IgD-negative memory B cell (primary cell): ENCODE measurements around the gene CACNA1E. TPM values are rescaled to one million over a fixed set of nuclear protein-coding genes. Genes with fewer than 3 reads are reported as not detected.
"Not testable (repeated sequence)": the region's sequence is repeated elsewhere in the genome, so short reads cannot be mapped to it uniquely, and the experiment has no call there.

Experiments used
- H3K27ac Mint-ChIP-seq, 3 donors: one replicate each; pipeline ENCODE4 v1.8.0; 2020 to 2022; ENCODE audit warnings: mild to moderate bottlenecking in 3 of 3, mixed read lengths in 3 of 3, moderate library complexity in 1 of 3
- H3K27me3 Mint-ChIP-seq: one replicate; pipeline ENCODE4 v1.8.0; 2021; ENCODE audit warnings: mixed read lengths
- H3K36me3 Mint-ChIP-seq: one replicate; pipeline ENCODE4 v1.8.0; 2020; ENCODE audit warnings: mild to moderate bottlenecking, mixed read lengths
- H3K4me1 Mint-ChIP-seq, 3 donors: one replicate each; pipeline ENCODE4 v1.8.0; 2020 to 2022; ENCODE audit warnings: mixed read lengths in 3 of 3, mild to moderate bottlenecking in 1 of 3
- H3K4me3 Mint-ChIP-seq, 4 donors: one replicate each; pipeline ENCODE4 v1.8.0; 2020 to 2022; ENCODE audit warnings: mild to moderate bottlenecking in 4 of 4, mixed read lengths in 4 of 4, moderate library complexity in 3 of 4
- H3K9me3 Mint-ChIP-seq, 3 donors: one replicate each; pipeline ENCODE4 v1.8.0; 2020 to 2021; ENCODE audit warnings: mixed read lengths in 3 of 3, mild to moderate bottlenecking in 1 of 3
- polyA plus RNA-seq: library from polyadenylated mRNA; unstranded; fragments of 300-500 nt; fragmentation: Illumina TruSeq; gene quantifications from one replicate; pipeline ENCODE4 v1.2.3, GENCODE V29; 2021

Gene CACNA1E
- polyA plus RNA-seq, 1 donor from 2014 or later = 0.16 TPM

GRCh38 chr1:181517181-181517875 lies 34.0 kb downstream of the CACNA1E start:
- Mint-ChIP-seq H3K27me3 (no peaks in the 10 kb centered on the region), H3K4me3 (no peak overlapping the region), H3K9me3 (no peaks in the 10 kb centered on the region), H3K27ac (peak overlapping the region in 1 of 3 donors; percentile 86), H3K4me1 (peaks cover 4 to 14% (median 8%) of the 10 kb centered on the region in 3 donors), H3K36me3 (no peaks in the 10 kb centered on the region)

- Mint-ChIP-seq H3K27ac (no peak overlapping the region), H3K27me3 (peaks cover 2% of the 10 kb centered on the region), H3K4me3 (no peak overlapping the region), H3K9me3 (no peaks in the 10 kb centered on the region), H3K4me1 (peaks cover 4 to 16% (median 8%) of the 10 kb centered on the region in 3 donors), H3K36me3 (no peaks in the 10 kb centered on the region)
These were observed 34.8 kb downstream of the CACNA1E start for GRCh38 chr1:181518152-181518551.

- H3K4me3 Mint-ChIP-seq = no peak overlapping the region
- H3K4me1 Mint-ChIP-seq = peaks cover 0 to 1% (median 0%) of the 10 kb centered on the region in 3 donors
- H3K9me3 Mint-ChIP-seq = peaks cover 0 to 3% (median 2%) of the 10 kb centered on the region in 3 donors
- H3K27ac Mint-ChIP-seq = no peak overlapping the region
- peaks cover 2% of the 10 kb centered on the region for H3K27me3 Mint-ChIP-seq
- H3K36me3 Mint-ChIP-seq = no peaks in the 10 kb centered on the region
These were observed 39.5 kb downstream of the CACNA1E start for GRCh38 chr1:181522864-181523263.

GRCh38 chr1:181525104-181525721 lies 41.9 kb downstream of the CACNA1E start:
- no peak overlapping the region for H3K27ac Mint-ChIP-seq
- no peaks in the 10 kb centered on the region for H3K36me3 Mint-ChIP-seq
- no peak overlapping the region for H3K4me3 Mint-ChIP-seq
- peaks cover 11 to 14% (median 12%) of the 10 kb centered on the region in 3 donors for H3K9me3 Mint-ChIP-seq
- peaks cover 0 to 1% (median 0%) of the 10 kb centered on the region in 3 donors for H3K4me1 Mint-ChIP-seq
- peaks cover 2% of the 10 kb centered on the region for H3K27me3 Mint-ChIP-seq

- not testable (repeated sequence) for H3K27ac Mint-ChIP-seq, H3K36me3 Mint-ChIP-seq, H3K27me3 Mint-ChIP-seq, H3K4me1 Mint-ChIP-seq
- peaks cover 14 to 16% (median 15%) of the 10 kb centered on the region in 3 donors for H3K9me3 Mint-ChIP-seq
- peak overlapping the region in 2 of 4 donors; percentile 13 to 43 for H3K4me3 Mint-ChIP-seq
These were observed 44.9 kb downstream of the CACNA1E start for GRCh38 chr1:181528241-181528640.

GRCh38 chr1:181531441-181531840 lies 48.1 kb downstream of the CACNA1E start:
- Mint-ChIP-seq H3K9me3 (peaks cover 14 to 16% (median 15%) of the 10 kb centered on the region in 3 donors), H3K27ac (no peak overlapping the region), H3K4me1 (peaks cover 0 to 2% (median 0%) of the 10 kb centered on the region in 3 donors), H3K27me3 (no peaks in the 10 kb centered on the region), H3K4me3 (no peak overlapping the region), H3K36me3 (no peaks in the 10 kb centered on the region)

GRCh38 chr1:181531951-181532600 lies 48.8 kb downstream of the CACNA1E start:
- peaks cover 0 to 2% (median 0%) of the 10 kb centered on the region in 3 donors for H3K4me1 Mint-ChIP-seq
- H3K4me3 Mint-ChIP-seq = no peak overlapping the region
- peaks cover 2% of the 10 kb centered on the region for H3K27me3 Mint-ChIP-seq
- H3K36me3 Mint-ChIP-seq = no peaks in the 10 kb centered on the region
- H3K9me3 Mint-ChIP-seq = peaks cover 14 to 16% (median 15%) of the 10 kb centered on the region in 3 donors
- no peak overlapping the region for H3K27ac Mint-ChIP-seq

- Mint-ChIP-seq H3K27me3 (peaks cover 2% of the 10 kb centered on the region), H3K27ac (no peak overlapping the region)
These were observed 55.5 kb downstream of the CACNA1E start for GRCh38 chr1:181538836-181539235.

GRCh38 chr1:181541458-181541857 lies 58.1 kb downstream of the CACNA1E start:
- Mint-ChIP-seq H3K4me3 (no peak overlapping the region), H3K9me3 (peaks cover 0 to 4% (median 0%) of the 10 kb centered on the region in 3 donors), H3K27ac (no peak overlapping the region), H3K27me3 (peaks cover 2% of the 10 kb centered on the region), H3K36me3 (peaks cover 6% of the 10 kb centered on the region), H3K4me1 (peaks cover 0 to 4% (median 2%) of the 10 kb centered on the region in 3 donors)

More at GRCh38 chr1:181538836-181539235, 55.5 kb downstream of the CACNA1E start:
- Mint-ChIP-seq H3K4me3 (no peak overlapping the region), H3K4me1 (peaks cover 0 to 4% (median 2%) of the 10 kb centered on the region in 3 donors), H3K9me3 (peaks cover 0 to 4% (median 0%) of the 10 kb centered on the region in 3 donors), H3K36me3 (peaks cover 6% of the 10 kb centered on the region)

- Mint-ChIP-seq H3K27me3 (no peaks in the 10 kb centered on the region), H3K4me3 (no peak overlapping the region)
These were observed 58.6 kb downstream of the CACNA1E start for GRCh38 chr1:181541947-181542346.

GRCh38 chr1:181542406-181542805 lies 59.1 kb downstream of the CACNA1E start:
- H3K4me3 Mint-ChIP-seq, H3K27ac Mint-ChIP-seq, H3K36me3 Mint-ChIP-seq, H3K4me1 Mint-ChIP-seq, H3K9me3 Mint-ChIP-seq, H3K27me3 Mint-ChIP-seq: not testable (repeated sequence)

More at GRCh38 chr1:181541947-181542346, 58.6 kb downstream of the CACNA1E start:
- Mint-ChIP-seq H3K4me1 (peaks cover 0 to 4% (median 2%) of the 10 kb centered on the region in 3 donors), H3K36me3 (peaks cover 6% of the 10 kb centered on the region), H3K27ac (no peak overlapping the region), H3K9me3 (peaks cover 0 to 4% (median 0%) of the 10 kb centered on the region in 3 donors)

- H3K9me3 Mint-ChIP-seq = peaks cover 0 to 4% (median 0%) of the 10 kb centered on the region in 3 donors
- H3K27me3 Mint-ChIP-seq = peaks cover 5% of the 10 kb centered on the region
- H3K36me3 Mint-ChIP-seq = peaks cover 4% of the 10 kb centered on the region
- H3K4me1 Mint-ChIP-seq = peaks cover 0 to 6% (median 0%) of the 10 kb centered on the region in 3 donors
- H3K4me3 Mint-ChIP-seq = no peak overlapping the region
- no peak overlapping the region for H3K27ac Mint-ChIP-seq
These were observed 62.1 kb downstream of the CACNA1E start for GRCh38 chr1:181545395-181545794.

GRCh38 chr1:181548497-181548896 lies 65.2 kb downstream of the CACNA1E start:
- Mint-ChIP-seq H3K4me1 (peaks cover 0 to 2% (median 0%) of the 10 kb centered on the region in 3 donors), H3K4me3 (no peak overlapping the region), H3K36me3 (peaks cover 7% of the 10 kb centered on the region), H3K9me3 (no peaks in the 10 kb centered on the region), H3K27me3 (peaks cover 5% of the 10 kb centered on the region), H3K27ac (no peak overlapping the region)

- Mint-ChIP-seq H3K36me3 (peaks cover 7% of the 10 kb centered on the region), H3K4me3 (no peak overlapping the region), H3K9me3 (no peaks in the 10 kb centered on the region), H3K4me1 (peaks cover 0 to 2% (median 0%) of the 10 kb centered on the region in 3 donors), H3K27me3 (peaks cover 8% of the 10 kb centered on the region), H3K27ac (no peak overlapping the region)
These were observed 67.9 kb downstream of the CACNA1E start for GRCh38 chr1:181551249-181551648.

GRCh38 chr1:181551754-181552153 lies 68.4 kb downstream of the CACNA1E start:
- no peak overlapping the region for H3K27ac Mint-ChIP-seq
- H3K27me3 Mint-ChIP-seq = peaks cover 8% of the 10 kb centered on the region
- H3K4me3 Mint-ChIP-seq = no peak overlapping the region
- H3K4me1 Mint-ChIP-seq = peaks cover 0 to 2% (median 0%) of the 10 kb centered on the region in 3 donors
- H3K9me3 Mint-ChIP-seq = no peaks in the 10 kb centered on the region
- H3K36me3 Mint-ChIP-seq = peaks cover 7% of the 10 kb centered on the region
